B cell (primary cell): ENCODE results near the gene CD300LD. TPM values are rescaled to one million over a fixed set of nuclear protein-coding genes. Genes with fewer than 3 reads are reported as not detected.
A peak's percentile ranks its signal among the peaks of the same experiment; 100 is the strongest.

ENCODE experiments used
- ATAC-seq: fragments of 200-7000 bp; cut with Tn5 transposase; one replicate; pipeline ENCODE4 v1.10.0; 2021; ENCODE audit warnings: low read depth, mild to moderate bottlenecking, moderate number of reproducible peaks, moderate library complexity
- CTCF ChIA-PET: fragments of 350-600 bp; sonication (Branson Sonifier 250); formaldehyde crosslinking; loops from one replicate; lab custom pipeline; 2021; ENCODE audit warnings: antibody characterized with exemption, inconsistent platforms; lab: Charles Lee
- POLR2A ChIA-PET: fragments of 350-600 bp; sonication (Branson Sonifier 250); formaldehyde crosslinking; loops from one replicate; lab custom pipeline; 2021; ENCODE audit warnings: antibody characterized with exemption; lab: Charles Lee
- DNase-seq: peaks from one replicate; pipeline ENCODE4 v3.0.0; 2013
- H2AFZ ChIP-seq: 2 replicates; pipeline ENCODE4 v1.6.1; 2012; ENCODE audit warnings: mild to moderate bottlenecking, low read depth, low read length; ENCODE audit not compliant: insufficient read depth, poor library complexity, severe bottlenecking
- H3K27ac ChIP-seq, 2 donors: 1 replicate in 1 of 2; 2 replicates in 1 of 2; pipeline ENCODE4 v1.5.1; 2012 to 2013; ENCODE audit warnings: low read length in 2 of 2, mild to moderate bottlenecking in 2 of 2, moderate library complexity in 1 of 2
- H3K27me3 ChIP-seq, 4 experiments: fragments of 200-600 bp in 1 of 4; sonication (generic) in 1 of 4; replicated peaks in 1 of 4; 1 replicate in 2 of 4; 2 replicates in 2 of 4; pipeline versions ENCODE4 v1.6.1 to v1.7.0; 2013 to 2016; ENCODE audit warnings: low read length in 3 of 4, mild to moderate bottlenecking in 2 of 4, mixed read lengths in 1 of 4, moderate library complexity in 1 of 4; ENCODE audit not compliant: insufficient read depth in 4 of 4, control insufficient read depth in 3 of 4; ENCODE audit errors: control extremely low read depth in 1 of 4
- H3K36me3 ChIP-seq, 2 experiments: replicated peaks in 1 of 2; 1 replicate in 1 of 2; 2 replicates in 1 of 2; pipeline versions ENCODE4 v1.6.1 to v1.7.1; 2013; ENCODE audit warnings: low read length in 1 of 2; ENCODE audit not compliant: insufficient read depth in 2 of 2, control insufficient read depth in 1 of 2; ENCODE audit errors: control extremely low read depth in 1 of 2, extremely low read depth in 1 of 2
- H3K4me1 ChIP-seq, 2 donors: fragments of 200-600 bp in 1 of 2; sonication (generic) in 1 of 2; 1 replicate in 1 of 2; 2 replicates in 1 of 2; pipeline versions ENCODE4 v1.5.1 to v1.6.1; 2013 to 2017; ENCODE audit warnings: low read length in 2 of 2; ENCODE audit not compliant: control insufficient read depth in 2 of 2, insufficient read depth in 2 of 2
- H3K4me2 ChIP-seq: replicated peaks from 2 replicates; pipeline ENCODE3; 2012; ENCODE audit warnings: mild to moderate bottlenecking, low read depth, low read length; ENCODE audit not compliant: poor library complexity, severe bottlenecking
- H3K4me3 ChIP-seq, 5 experiments: fragments of 200-600 bp in 1 of 5; sonication (generic) in 1 of 5; 1 replicate in 3 of 5; 2 replicates in 2 of 5; pipeline versions ENCODE4 v1.5.1 to v1.7.0; 2011 to 2016; ENCODE audit warnings: low read length in 4 of 5, mild to moderate bottlenecking in 4 of 5, low read depth in 2 of 5, control low read depth in 1 of 5, moderate library complexity in 1 of 5; ENCODE audit not compliant: insufficient read depth in 1 of 5; ENCODE audit errors: control extremely low read depth in 1 of 5, extremely low read depth in 1 of 5
- H3K79me2 ChIP-seq: fragments of 200-600 bp; sonication (generic); one replicate; pipeline ENCODE4 v1.6.0; 2016; ENCODE audit warnings: low read length; ENCODE audit not compliant: control insufficient read depth, insufficient read depth
- H3K9ac ChIP-seq: fragments of 200-600 bp; sonication (generic); 2 replicates; pipeline ENCODE4 v1.6.1; 2017; ENCODE audit warnings: mild to moderate bottlenecking, low read length, moderate library complexity
- H3K9me3 ChIP-seq, 3 donors: one replicate each; pipeline versions ENCODE4 v1.6.1 to v1.7.1; 2013; ENCODE audit warnings: low read length in 2 of 3; ENCODE audit not compliant: control insufficient read depth in 2 of 3, insufficient read depth in 1 of 3; ENCODE audit errors: control extremely low read depth in 1 of 3
- H4K20me1 ChIP-seq: 2 replicates; pipeline ENCODE4 v1.6.0; 2012; ENCODE audit warnings: mild to moderate bottlenecking, low read length; ENCODE audit not compliant: insufficient read depth, control insufficient read depth, poor library complexity, severe bottlenecking
- H3K27ac Mint-ChIP-seq: one replicate; pipeline ENCODE4 v1.8.0; 2021; ENCODE audit warnings: mixed read lengths
- H3K27me3 Mint-ChIP-seq: one replicate; pipeline ENCODE4 v1.8.0; 2021; ENCODE audit warnings: mixed read lengths
- H3K4me1 Mint-ChIP-seq: one replicate; pipeline ENCODE4 v1.8.0; 2021; ENCODE audit warnings: mixed read lengths
- H3K4me3 Mint-ChIP-seq: one replicate; pipeline ENCODE4 v1.8.0; 2021; ENCODE audit warnings: mixed read lengths
- H3K9me3 Mint-ChIP-seq: one replicate; pipeline ENCODE4 v1.8.0; 2022; ENCODE audit warnings: mixed read lengths; ENCODE audit not compliant: insufficient read depth
- EZH2 ChIP-seq: IDR thresholded peaks from 2 replicates; pipeline ENCODE4 v1.6.1; 2012; ENCODE audit warnings: borderline replicate concordance, low read depth, mild to moderate bottlenecking, moderate library complexity, low read length; ENCODE audit not compliant: insufficient read depth, poor library complexity, severe bottlenecking
- WGBS: methylation state at CpG from one replicate; pipeline ENCODE4 v1.1.5; 2013; ENCODE audit warnings: missing lambda C conversion rate; ENCODE audit not compliant: insufficient coverage; 5-methylcytosine and 5-hydroxymethylcytosine counted together
- intact Hi-C: fragments of 100-400 bp; cut with micrococcal nuclease; formaldehyde crosslinking; loops from one replicate; pipeline ENCODE4 v1.10.0; 2022
- polyA plus RNA-seq: library from polyadenylated mRNA; depleted of rRNA; stranded (reverse); fragments of >200 nt; gene quantifications from 2 replicates; pipeline ENCODE4 v1.2.3, GENCODE V29; 2012
- total RNA-seq, 2 donors: library from RNA; stranded (reverse); fragments of 120-200 nt in 1 of 2; gene quantifications; 1 replicate in 1 of 2; 2 replicates in 1 of 2; pipeline versions ENCODE4 v1.2.3 to v1.2.4, GENCODE V29; 2013 to 2022
- TF ChIP-seq, protein P1 (sequence below): fragments of 200-600 bp; IDR thresholded peaks from one replicate; pipeline ENCODE4 v1.8.0; 2022; ENCODE audit warnings: antibody characterized with exemption, mild to moderate bottlenecking

Gene CD300LD
- total and polyA plus RNA-seq, 2 donors (not counting 1 experiment from before 2014, with no cell fraction given), result not detected

DNA sequence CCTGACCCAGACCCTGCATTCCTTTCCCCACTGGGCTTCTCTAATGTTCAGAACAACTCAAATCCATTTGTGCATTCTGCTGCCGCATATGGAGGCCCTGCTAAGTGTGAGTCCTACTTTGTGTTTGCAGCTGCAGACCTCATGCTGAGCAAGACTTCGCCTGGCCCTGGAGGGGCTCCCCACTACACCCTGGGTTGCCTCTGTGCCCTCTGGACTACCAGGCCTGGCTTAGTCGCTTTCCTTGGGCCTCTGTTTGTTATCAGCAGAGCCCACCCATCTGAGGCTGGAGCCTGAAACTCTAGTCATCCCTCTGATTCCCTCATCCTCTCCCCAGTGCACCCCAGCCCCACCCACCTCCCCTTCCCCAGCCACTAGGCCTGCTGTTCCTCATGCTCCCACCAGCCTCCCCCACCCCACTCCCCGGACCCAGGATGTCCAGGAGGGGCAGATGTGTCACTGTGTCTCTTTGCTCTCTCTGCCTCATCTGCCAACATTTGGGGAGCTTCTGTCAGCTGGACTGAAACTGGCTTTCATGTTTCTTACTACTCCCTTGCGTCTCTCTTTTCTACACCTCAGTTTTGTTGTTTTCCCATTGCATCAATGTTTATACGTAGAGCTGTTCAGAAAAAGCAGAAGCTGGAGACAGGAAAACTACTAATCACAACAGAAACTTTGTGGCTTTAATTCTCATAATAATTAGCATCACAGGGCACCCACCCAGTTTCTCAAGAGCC, 49.3 kb upstream of the CD300LD start:
- Histone ChIP-seq H3K9ac (peak overlapping the region; percentile 28), H2AFZ (no peak overlapping the region), H3K36me3 (no peaks in the 10 kb centered on the region), H3K4me2 (peak overlapping the region; percentile 68), H3K4me3 (peak overlapping the region in 1 of 5 experiments; percentile 54), H4K20me1 (no peaks in the 10 kb centered on the region), H3K79me2 (no peaks in the 10 kb centered on the region), H3K9me3 (peaks cover 0 to 5% (median 0%) of the 10 kb centered on the region in 3 donors), H3K27me3 (peaks cover 0 to 13% (median 0%) of the 10 kb centered on the region in 4 experiments), H3K27ac (peak overlapping the region in 1 of 2 donors; percentile 37), H3K4me1 (peaks cover 77 to 83% of the 10 kb centered on the region in 2 donors)
- intact Hi-C loops, result loop anchor here (5.0 kb wide), 1 partner anchor 39 kb away; no protein-coding TSS in a partner anchor
- peak overlapping the region; percentile 80 for H3K4me3 Mint-ChIP-seq
- DNase-seq (peak; percentile 48), ATAC-seq (peak; percentile 50)
- no peaks in the 10 kb centered on the region for H3K9me3 Mint-ChIP-seq
- peaks cover 16% of the 10 kb centered on the region for H3K27me3 Mint-ChIP-seq
- ChIA-PET POLR2A (interaction anchor here (0.6 to 0.9 kb wide), 3 partner anchors 53 to 135 kb away, joined by 3 to 5 read pairs (median 3); partner anchors contain the start of gene NAT9), CTCF (interaction anchor here (0.6 to 3.8 kb wide), 7 partner anchors 15 to 130 kb away, joined by 3 to 14 read pairs (median 4); partner anchors contain the start of gene CD300H)
- H3K27ac Mint-ChIP-seq, result peak overlapping the region; percentile 88
- WGBS, result 64% methylated on average over 5 of the region's 6 CpGs
- TF ChIP-seq, protein P1, sequence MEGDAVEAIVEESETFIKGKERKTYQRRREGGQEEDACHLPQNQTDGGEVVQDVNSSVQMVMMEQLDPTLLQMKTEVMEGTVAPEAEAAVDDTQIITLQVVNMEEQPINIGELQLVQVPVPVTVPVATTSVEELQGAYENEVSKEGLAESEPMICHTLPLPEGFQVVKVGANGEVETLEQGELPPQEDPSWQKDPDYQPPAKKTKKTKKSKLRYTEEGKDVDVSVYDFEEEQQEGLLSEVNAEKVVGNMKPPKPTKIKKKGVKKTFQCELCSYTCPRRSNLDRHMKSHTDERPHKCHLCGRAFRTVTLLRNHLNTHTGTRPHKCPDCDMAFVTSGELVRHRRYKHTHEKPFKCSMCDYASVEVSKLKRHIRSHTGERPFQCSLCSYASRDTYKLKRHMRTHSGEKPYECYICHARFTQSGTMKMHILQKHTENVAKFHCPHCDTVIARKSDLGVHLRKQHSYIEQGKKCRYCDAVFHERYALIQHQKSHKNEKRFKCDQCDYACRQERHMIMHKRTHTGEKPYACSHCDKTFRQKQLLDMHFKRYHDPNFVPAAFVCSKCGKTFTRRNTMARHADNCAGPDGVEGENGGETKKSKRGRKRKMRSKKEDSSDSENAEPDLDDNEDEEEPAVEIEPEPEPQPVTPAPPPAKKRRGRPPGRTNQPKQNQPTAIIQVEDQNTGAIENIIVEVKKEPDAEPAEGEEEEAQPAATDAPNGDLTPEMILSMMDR, result no peak
- no peak for TF ChIP-seq EZH2
- H3K4me1 Mint-ChIP-seq, result peaks cover 83% of the 10 kb centered on the region
